Measurements from ENCODE around the gene CDS2.

- TF ChIP-seq CTCF (IDR thresholded peaks at IDR 0.05) (no peak), POLR2A (IDR thresholded peaks at IDR 0.05) (no peak)
Measured at GRCh38 chr20:5180933-5181332, 54.1 kb downstream of the CDS2 start.
